ENCODE data around the gene BTN1A1. TPM values are rescaled to one million over a fixed set of nuclear protein-coding genes. Genes with fewer than 3 reads are reported as not detected.
"Not testable (repeated sequence)": the region's sequence is repeated elsewhere in the genome, so short reads cannot be mapped to it uniquely, and the experiment has no call there.

The BTN1A1 gene
- polyA plus RNA-seq, 2 of the 4 experiments (the other 2 are of a cell fraction) = not detected

- ChIA-PET POLR2A (no interaction called here), CTCF (interaction anchor here (0.7 kb wide), 1 partner anchor 15 kb away, joined by 4 read pairs; no protein-coding TSS in a partner anchor)
- FAIRE-seq (no peak), ATAC-seq (peak; percentile 99 to 100), DNase-seq (ENCODE audit: low read depth in 1 of 2, low spot score in 1 of 2) (peak; percentile 83 to 87)
- H3K27ac ChIP-seq = peak within 1 kb of the TSS; percentile 100
- TF ChIP-seq BHLHE40 (IDR thresholded peaks at IDR 0.05; ENCODE audit: low read depth, low read length) (no peak), RFX5 (IDR thresholded peaks at IDR 0.05) (peak; percentile 99), HES2 (IDR thresholded peaks at IDR 0.05) (no peak), RNF2 (IDR thresholded peaks at IDR 0.05; ENCODE audit: borderline replicate concordance, low read depth) (no peak), CTCF (IDR thresholded peaks at IDR 0.05) (0 out of 3 replicates have a peak, but pooled peaks have one; percentile 8), PHF8 (IDR thresholded peaks at IDR 0.05; ENCODE audit: borderline replicate concordance, low read depth) (peak; percentile 28; the same call in 1 of the 2 replicates)
- no peaks in the 10 kb centered on the region for H3K9me3 ChIP-seq
- WGBS (ENCODE audit: missing lambda C conversion rate) = 1% methylated on average over 31 of the region's 31 CpGs
- peak within 1 kb of the TSS; percentile 84 for H3K4me2 ChIP-seq
- H3K4me3 ChIP-seq = peak within 1 kb of the TSS; percentile 99
- peaks cover 14% of the 10 kb centered on the region for H3K4me1 ChIP-seq
These were observed 42.1 kb upstream of the BTN1A1 start, which contains the start of gene BTN2A1 for GRCh38 chr6:26457806-26458688. Gene BTN2A1 (plus strand): TSS chr6:26457955. CDS start chr6:26458637, 682 bp downstream.

- WGBS (ENCODE audit: missing lambda C conversion rate) = 91% methylated on average over 16 of the region's 16 CpGs
- TF ChIP-seq RNF2 (IDR thresholded peaks at IDR 0.05; ENCODE audit: borderline replicate concordance, low read depth) (no peak), RCOR1 (IDR thresholded peaks at IDR 0.05; ENCODE audit: low read depth, low read length) (no peak), EHF (CRISPR knock-in tag; IDR thresholded peaks at IDR 0.05) (no peak), CHD4 (IDR thresholded peaks at IDR 0.05; ENCODE audit: borderline replicate concordance) (no peak), ATOH8 (CRISPR knock-in tag; IDR thresholded peaks at IDR 0.05; ENCODE audit: low read depth) (no peak), ZNF302 (CRISPR knock-in tag; IDR thresholded peaks at IDR 0.05) (no peak)
- Histone ChIP-seq H3K9me3 (no peaks in the 10 kb centered on the region), H3K4me3 (peak overlapping the region; percentile 99; the same call in 2 of the 3 replicates), H3K27ac (no peak overlapping the region), H3K4me1 (peaks cover 14% of the 10 kb centered on the region), H3K4me2 (peak overlapping the region; percentile 84)
- ChIA-PET CTCF (no interaction called here), POLR2A (no interaction called here)
- FAIRE-seq (no peak), ATAC-seq (no peak), DNase-seq (ENCODE audit: low read depth in 1 of 2, low spot score in 1 of 2) (no peak)
These were observed 40.9 kb upstream of the BTN1A1 start for GRCh38 chr6:26459023-26459810.

GRCh38 chr6:26461353-26461752 lies 38.8 kb upstream of the BTN1A1 start:
- FAIRE-seq; H3K27ac ChIP-seq; H3K9me3 ChIP-seq; H3K4me3 ChIP-seq; H3K4me2 ChIP-seq; DNase-seq (ENCODE audit: low read depth in 1 of 2, low spot score in 1 of 2); ATAC-seq; POLR2A ChIA-PET: not testable (repeated sequence)
- H3K4me1 ChIP-seq = peaks cover 14% of the 10 kb centered on the region
- CTCF ChIA-PET = interaction anchor here (2.3 kb wide), 1 partner anchor 120 kb away, joined by 8 read pairs; no protein-coding TSS in a partner anchor
- 83% methylated on average over 5 of the region's 5 CpGs for WGBS (ENCODE audit: missing lambda C conversion rate)

GRCh38 chr6:26464014-26464413 lies 36.1 kb upstream of the BTN1A1 start:
- TF ChIP-seq ZC3H11A (IDR thresholded peaks at IDR 0.05) (no peak), POLR2A (IDR thresholded peaks at IDR 0.05; ENCODE audit: low read length) (no peak), CBX8 (IDR thresholded peaks at IDR 0.05) (no peak), HDAC2 (IDR thresholded peaks at IDR 0.05) (no peak), FOSL2 (IDR thresholded peaks at IDR 0.05) (no peak), FOSL2 (CRISPR knock-in tag; IDR thresholded peaks at IDR 0.05) (no peak), RAD21 (conservative IDR thresholded peaks at IDR 0.05 in 1 of 2, IDR thresholded peaks at IDR 0.05 in 1 of 2) (no peak), EP300 (IDR thresholded peaks at IDR 0.05) (no peak), NFE2L2 (conservative IDR thresholded peaks at IDR 0.05; ENCODE audit: low read length) (no peak), TP53 (CRISPR knock-in tag; IDR thresholded peaks at IDR 0.05) (no peak), BHLHE40 (IDR thresholded peaks at IDR 0.05; ENCODE audit: low read depth, low read length) (no peak), ZSCAN20 (CRISPR knock-in tag; IDR thresholded peaks at IDR 0.05) (no peak), RNF2 (IDR thresholded peaks at IDR 0.05; ENCODE audit: borderline replicate concordance, low read depth) (no peak), EHF (CRISPR knock-in tag; IDR thresholded peaks at IDR 0.05) (no peak)
- DNase-seq (ENCODE audit: low read depth in 1 of 2, low spot score in 1 of 2) = no peak
- POLR2A ChIA-PET = no interaction called here
- ATAC-seq = no peak
- H3K27ac ChIP-seq = no peak overlapping the region
- FAIRE-seq = no peak
- H3K9me3 ChIP-seq = no peaks in the 10 kb centered on the region
- no peak overlapping the region for H3K4me3 ChIP-seq
- peaks cover 3% of the 10 kb centered on the region; the same call in 2 of the 3 replicates for H3K4me1 ChIP-seq
- no peak overlapping the region for H3K4me2 ChIP-seq
- CTCF ChIA-PET = interaction anchor here (0.7 to 1.4 kb wide), 2 partner anchors 8 to 10 kb away, joined by 3 read pairs; no protein-coding TSS in a partner anchor
- 88% methylated on average over 4 of the region's 4 CpGs for WGBS (ENCODE audit: missing lambda C conversion rate)
